ENCODE data around the gene ITGB5.

Gene ITGB5

GRCh38 chr3:124730129-124730940 lies 156.8 kb downstream of the ITGB5 start, which contains the start of gene UMPS:
UMPS (plus strand) TSS chr3:124730452; CDS start chr3:124730472, 20 bp downstream.
- no peak for DNase-seq

DNA sequence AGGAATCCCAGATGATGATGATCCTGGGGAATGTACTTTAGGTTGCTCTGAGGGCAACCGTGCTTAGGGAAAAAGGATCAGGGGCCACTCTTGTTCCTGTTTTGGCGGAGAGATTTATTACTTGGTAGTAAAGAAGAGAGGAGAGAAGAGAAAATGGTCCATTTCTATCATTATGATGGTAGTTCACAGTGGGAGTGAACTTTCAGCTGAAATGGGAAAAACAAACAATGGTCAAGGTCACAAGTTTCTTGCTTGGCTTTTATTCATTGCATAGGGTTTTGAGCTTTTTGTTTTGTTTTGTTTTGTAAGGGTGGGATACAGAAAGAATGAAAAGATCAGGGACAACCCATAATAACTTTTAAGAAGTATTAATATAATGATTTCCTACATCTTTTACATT lies 164.6 kb downstream of the ITGB5 start:
- DNase-seq, result no peak

- no peak for DNase-seq
Observed at GRCh38 chr3:124714223-124714853, 172.8 kb downstream of the ITGB5 start.
